PC-3 (cell line): ENCODE results near the gene CNTNAP2.

ENCODE experiments used
- EZH2 ChIP-seq: fragments of 300-600 bp; sonication (generic); IDR thresholded peaks from one replicate; pipeline ENCODE4 v1.6.1; 2017; ENCODE audit warnings: antibody characterized with exemption, mild to moderate bottlenecking, low read length; ENCODE audit not compliant: unreplicated experiment
- TF ChIP-seq, protein P1 (sequence below): fragments of 300-600 bp; sonication (generic); conservative IDR thresholded peaks from 2 replicates; pipeline ENCODE4 v1.5.1; 2017; ENCODE audit warnings: antibody characterized with exemption, low read depth, mild to moderate bottlenecking, low read length

GRCh38 chr7:147563669-147564068 lies 1447.1 kb downstream of the CNTNAP2 start:
- TF ChIP-seq, protein P1, sequence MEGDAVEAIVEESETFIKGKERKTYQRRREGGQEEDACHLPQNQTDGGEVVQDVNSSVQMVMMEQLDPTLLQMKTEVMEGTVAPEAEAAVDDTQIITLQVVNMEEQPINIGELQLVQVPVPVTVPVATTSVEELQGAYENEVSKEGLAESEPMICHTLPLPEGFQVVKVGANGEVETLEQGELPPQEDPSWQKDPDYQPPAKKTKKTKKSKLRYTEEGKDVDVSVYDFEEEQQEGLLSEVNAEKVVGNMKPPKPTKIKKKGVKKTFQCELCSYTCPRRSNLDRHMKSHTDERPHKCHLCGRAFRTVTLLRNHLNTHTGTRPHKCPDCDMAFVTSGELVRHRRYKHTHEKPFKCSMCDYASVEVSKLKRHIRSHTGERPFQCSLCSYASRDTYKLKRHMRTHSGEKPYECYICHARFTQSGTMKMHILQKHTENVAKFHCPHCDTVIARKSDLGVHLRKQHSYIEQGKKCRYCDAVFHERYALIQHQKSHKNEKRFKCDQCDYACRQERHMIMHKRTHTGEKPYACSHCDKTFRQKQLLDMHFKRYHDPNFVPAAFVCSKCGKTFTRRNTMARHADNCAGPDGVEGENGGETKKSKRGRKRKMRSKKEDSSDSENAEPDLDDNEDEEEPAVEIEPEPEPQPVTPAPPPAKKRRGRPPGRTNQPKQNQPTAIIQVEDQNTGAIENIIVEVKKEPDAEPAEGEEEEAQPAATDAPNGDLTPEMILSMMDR, result no peak
- no peak for TF ChIP-seq EZH2
